ENCODE data around the gene EARS2.

Gene EARS2

GRCh38 chr16:23577493-23577892 lies 20.3 kb upstream of the EARS2 start:
- no peak overlapping the region for H3K4me3 ChIP-seq (ENCODE audit: low read length)
- no peak for TF ChIP-seq CTCF (IDR thresholded peaks at IDR 0.05; ENCODE audit: insufficient read depth, low read depth, low read length, missing control alignments)
- no peak for DNase-seq (ENCODE audit: low read depth)

- no peak for DNase-seq (ENCODE audit: low read depth)
- no peak overlapping the region for H3K4me3 ChIP-seq (ENCODE audit: low read length)
- TF ChIP-seq CTCF (IDR thresholded peaks at IDR 0.05; ENCODE audit: insufficient read depth, low read depth, low read length, missing control alignments): no peak
Measured at GRCh38 chr16:23575834-23576233, 18.7 kb upstream of the EARS2 start.

GRCh38 chr16:23573817-23574216 lies 16.7 kb upstream of the EARS2 start:
- no peak for DNase-seq (ENCODE audit: low read depth)

GRCh38 chr16:23572394-23572793 lies 15.2 kb upstream of the EARS2 start:
- TF ChIP-seq CTCF (IDR thresholded peaks at IDR 0.05; ENCODE audit: insufficient read depth, low read depth, low read length, missing control alignments): no peak
- DNase-seq (ENCODE audit: low read depth): no peak
- H3K4me3 ChIP-seq (ENCODE audit: low read length): no peak overlapping the region

More at GRCh38 chr16:23573817-23574216, 16.7 kb upstream of the EARS2 start:
- no peak for TF ChIP-seq CTCF (IDR thresholded peaks at IDR 0.05; ENCODE audit: insufficient read depth, low read depth, low read length, missing control alignments)
- H3K4me3 ChIP-seq (ENCODE audit: low read length): no peak overlapping the region

- DNase-seq (ENCODE audit: low read depth): no peak
- H3K4me3 ChIP-seq (ENCODE audit: low read length): no peak overlapping the region
- no peak for TF ChIP-seq CTCF (IDR thresholded peaks at IDR 0.05; ENCODE audit: insufficient read depth, low read depth, low read length, missing control alignments)
Measured at GRCh38 chr16:23571895-23572294, 14.7 kb upstream of the EARS2 start.

GRCh38 chr16:23570992-23571632 lies 14.0 kb upstream of the EARS2 start:
- no peak overlapping the region for H3K4me3 ChIP-seq (ENCODE audit: low read length)
- no peak for DNase-seq (ENCODE audit: low read depth)
- TF ChIP-seq CTCF (IDR thresholded peaks at IDR 0.05; ENCODE audit: insufficient read depth, low read depth, low read length, missing control alignments): no peak

GRCh38 chr16:23567602-23568001 lies 10.5 kb upstream of the EARS2 start:
- no peak for DNase-seq (ENCODE audit: low read depth)
- no peak for TF ChIP-seq CTCF (IDR thresholded peaks at IDR 0.05; ENCODE audit: insufficient read depth, low read depth, low read length, missing control alignments)
- no peak overlapping the region for H3K4me3 ChIP-seq (ENCODE audit: low read length)
